CD8-positive, alpha-beta memory T cell (primary cell): ENCODE data around the gene ZNF581. TPM values are rescaled to one million over a fixed set of nuclear protein-coding genes. Genes with fewer than 3 reads are reported as not detected.
A peak's percentile ranks its signal among the peaks of the same experiment; 100 is the strongest.

Experiments used
- CTCF ChIA-PET: fragments of 350-600 bp; sonication (Branson Sonifier 250); formaldehyde crosslinking; loops from one replicate; lab custom pipeline; 2021; ENCODE audit warnings: antibody characterized with exemption; lab: Charles Lee
- POLR2A ChIA-PET: fragments of 350-600 bp; sonication (Branson Sonifier 250); formaldehyde crosslinking; loops from one replicate; lab custom pipeline; 2021; ENCODE audit warnings: antibody characterized with exemption; lab: Charles Lee
- DNase-seq, 5 donors: peaks; one replicate each; pipeline versions ENCODE4 v3.0.0 to v3.0.0-alpha.2; 2020 to 2022; ENCODE audit warnings: mixed read lengths in 1 of 5
- H3K27ac ChIP-seq: one replicate; pipeline ENCODE4 v1.7.0; 2013; ENCODE audit warnings: low read depth, mild to moderate bottlenecking, low read length, moderate library complexity
- H3K27me3 ChIP-seq: 2 replicates; pipeline ENCODE4 v1.7.0; 2013; ENCODE audit warnings: low read length, mild to moderate bottlenecking; ENCODE audit not compliant: insufficient read depth, poor library complexity, severe bottlenecking
- H3K36me3 ChIP-seq: 2 replicates; pipeline ENCODE4 v1.7.0; 2013; ENCODE audit warnings: mild to moderate bottlenecking, low read length, moderate library complexity; ENCODE audit not compliant: insufficient read depth
- H3K4me1 ChIP-seq: 2 replicates; pipeline ENCODE4 v1.7.0; 2013; ENCODE audit warnings: mild to moderate bottlenecking, low read length, moderate library complexity; ENCODE audit not compliant: insufficient read depth
- H3K4me3 ChIP-seq: 2 replicates; pipeline ENCODE4 v1.7.0; 2013; ENCODE audit warnings: mild to moderate bottlenecking, low read length
- H3K9me3 ChIP-seq: 2 replicates; pipeline ENCODE4 v1.7.0; 2013; ENCODE audit warnings: mild to moderate bottlenecking, low read length
- H3K27ac Mint-ChIP-seq, 8 donors: one replicate each; pipeline ENCODE4 v1.8.0; 2020 to 2021; ENCODE audit warnings: mixed read lengths in 8 of 8, mild to moderate bottlenecking in 6 of 8, inconsistent platforms in 3 of 8, moderate library complexity in 3 of 8
- H3K27me3 Mint-ChIP-seq, 2 donors: one replicate each; pipeline ENCODE4 v1.8.0; 2020 to 2021; ENCODE audit warnings: mixed read lengths in 2 of 2, mild to moderate bottlenecking in 1 of 2, moderate library complexity in 1 of 2
- H3K36me3 Mint-ChIP-seq, 3 donors: one replicate each; pipeline ENCODE4 v1.8.0; 2020 to 2021; ENCODE audit warnings: mixed read lengths in 3 of 3, inconsistent platforms in 1 of 3, mild to moderate bottlenecking in 1 of 3
- H3K4me1 Mint-ChIP-seq, 3 donors: one replicate each; pipeline ENCODE4 v1.8.0; 2020 to 2021; ENCODE audit warnings: mixed read lengths in 3 of 3, inconsistent platforms in 1 of 3, mild to moderate bottlenecking in 1 of 3
- H3K4me3 Mint-ChIP-seq, 7 donors: one replicate each; pipeline ENCODE4 v1.8.0; 2020 to 2021; ENCODE audit warnings: mixed read lengths in 7 of 7, mild to moderate bottlenecking in 6 of 7, moderate library complexity in 4 of 7, inconsistent platforms in 2 of 7
- H3K9me3 Mint-ChIP-seq, 5 donors: one replicate each; pipeline ENCODE4 v1.8.0; 2020 to 2022; ENCODE audit warnings: mixed read lengths in 5 of 5, mild to moderate bottlenecking in 3 of 5, moderate library complexity in 2 of 5, inconsistent platforms in 1 of 5
- polyA plus RNA-seq: library from polyadenylated mRNA; unstranded; fragments of 300-500 nt; fragmentation: Illumina TruSeq; gene quantifications from one replicate; pipeline ENCODE4 v1.2.3, GENCODE V29; 2021
- total RNA-seq, 2 experiments: library from RNA; stranded (reverse); gene quantifications; one replicate each; pipeline ENCODE4 v1.2.3, GENCODE V29; 2021

ZNF581 gene
- total and polyA plus RNA-seq, 3 experiments from 2014 or later = 23.4 to 34.4 (median 32.8) TPM

- H3K9me3 ChIP-seq = no peaks in the 10 kb centered on the region
- no peak for DNase-seq
- Mint-ChIP-seq H3K36me3 (peaks cover 4 to 61% (median 8%) of the 10 kb centered on the region in 3 donors), H3K9me3 (no peaks in the 10 kb centered on the region), H3K4me3 (peak overlapping the region in 1 of 7 donors; percentile 18), H3K27me3 (no peaks in the 10 kb centered on the region), H3K4me1 (peaks cover 36 to 60% (median 57%) of the 10 kb centered on the region in 3 donors), H3K27ac (peak overlapping the region in 3 of 8 donors; percentile 19 to 75 (median 46))
- no peaks in the 10 kb centered on the region for H3K27me3 ChIP-seq
- H3K36me3 ChIP-seq = peaks cover 6% of the 10 kb centered on the region
- no peak overlapping the region for H3K27ac ChIP-seq
- H3K4me3 ChIP-seq = no peak overlapping the region
- POLR2A ChIA-PET = no interaction called here
- H3K4me1 ChIP-seq = peaks cover 13% of the 10 kb centered on the region
- CTCF ChIA-PET = interaction anchor here (0.9 kb wide), 1 partner anchor 108 kb away, joined by 3 read pairs; no protein-coding TSS in a partner anchor
These were observed 32.0 kb upstream of the ZNF581 start for GRCh38 chr19:55611300-55611982.

- H3K27me3 Mint-ChIP-seq = no peaks in the 10 kb centered on the region
- Histone ChIP-seq H3K27me3 (no peaks in the 10 kb centered on the region), H3K27ac (no peak overlapping the region), H3K4me1 (peaks cover 6% of the 10 kb centered on the region), H3K9me3 (no peaks in the 10 kb centered on the region), H3K36me3 (peaks cover 6% of the 10 kb centered on the region), H3K4me3 (no peak overlapping the region)
- CTCF ChIA-PET = no interaction called here
- peaks cover 4 to 62% (median 8%) of the 10 kb centered on the region in 3 donors for H3K36me3 Mint-ChIP-seq
- peaks cover 30 to 53% (median 51%) of the 10 kb centered on the region in 3 donors for H3K4me1 Mint-ChIP-seq
- no peak for DNase-seq
- H3K4me3 Mint-ChIP-seq = no peak overlapping the region
- POLR2A ChIA-PET = no interaction called here
- H3K9me3 Mint-ChIP-seq = no peaks in the 10 kb centered on the region
- H3K27ac Mint-ChIP-seq = peak overlapping the region in 6 of 8 donors; percentile 9 to 72 (median 42)
These were observed 31.3 kb upstream of the ZNF581 start for GRCh38 chr19:55611983-55612645.

DNA sequence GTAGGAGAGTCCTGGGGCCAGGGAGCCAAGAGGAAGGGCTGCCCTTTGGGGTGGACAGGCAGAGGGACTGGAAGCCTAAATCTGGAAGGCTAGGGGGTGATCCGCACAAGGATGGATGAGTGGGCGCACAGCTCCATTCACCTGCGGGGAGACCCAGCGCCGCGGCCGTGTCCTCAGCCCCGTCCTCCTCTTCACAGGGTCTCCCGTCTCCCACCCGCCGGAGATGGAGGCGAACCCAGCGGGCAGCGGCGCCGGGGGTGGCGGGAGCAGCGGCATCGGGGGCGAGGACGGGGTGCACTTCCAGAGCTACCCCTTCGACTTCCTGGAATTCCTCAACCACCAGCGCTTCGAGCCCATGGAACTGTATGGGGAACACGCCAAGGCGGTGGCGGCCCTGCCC is 30.1 kb upstream of the ZNF581 start:
- no peaks in the 10 kb centered on the region for H3K9me3 ChIP-seq
- Mint-ChIP-seq H3K27ac (peak overlapping the region in 1 of 8 donors; percentile 47), H3K27me3 (no peaks in the 10 kb centered on the region), H3K36me3 (peaks cover 4 to 60% (median 9%) of the 10 kb centered on the region in 3 donors), H3K4me1 (peaks cover 24 to 42% (median 41%) of the 10 kb centered on the region in 3 donors), H3K4me3 (no peak overlapping the region), H3K9me3 (no peaks in the 10 kb centered on the region)
- H3K27me3 ChIP-seq = no peaks in the 10 kb centered on the region
- no peak overlapping the region for H3K27ac ChIP-seq
- DNase-seq = no peak
- H3K4me3 ChIP-seq = no peak overlapping the region
- CTCF ChIA-PET = interaction anchor here (0.5 kb wide), 1 partner anchor 18 kb away, joined by 3 read pairs; no protein-coding TSS in a partner anchor
- peaks cover 6% of the 10 kb centered on the region for H3K36me3 ChIP-seq
- POLR2A ChIA-PET = no interaction called here
- H3K4me1 ChIP-seq = no peaks in the 10 kb centered on the region

GRCh38 chr19:55613930-55614710 is 29.3 kb upstream of the ZNF581 start:
- Histone ChIP-seq H3K27ac (no peak overlapping the region), H3K27me3 (no peaks in the 10 kb centered on the region), H3K9me3 (no peaks in the 10 kb centered on the region), H3K36me3 (peaks cover 6% of the 10 kb centered on the region), H3K4me1 (no peaks in the 10 kb centered on the region), H3K4me3 (no peak overlapping the region)
- Mint-ChIP-seq H3K4me1 (peaks cover 22 to 36% (median 36%) of the 10 kb centered on the region in 3 donors), H3K27ac (no peak overlapping the region), H3K36me3 (peaks cover 4 to 54% (median 11%) of the 10 kb centered on the region in 3 donors), H3K9me3 (no peaks in the 10 kb centered on the region), H3K27me3 (no peaks in the 10 kb centered on the region), H3K4me3 (no peak overlapping the region)
- no peak for DNase-seq
- CTCF ChIA-PET = interaction anchor here (0.5 kb wide), 1 partner anchor 18 kb away, joined by 3 read pairs; no protein-coding TSS in a partner anchor
- POLR2A ChIA-PET = no interaction called here

DNA sequence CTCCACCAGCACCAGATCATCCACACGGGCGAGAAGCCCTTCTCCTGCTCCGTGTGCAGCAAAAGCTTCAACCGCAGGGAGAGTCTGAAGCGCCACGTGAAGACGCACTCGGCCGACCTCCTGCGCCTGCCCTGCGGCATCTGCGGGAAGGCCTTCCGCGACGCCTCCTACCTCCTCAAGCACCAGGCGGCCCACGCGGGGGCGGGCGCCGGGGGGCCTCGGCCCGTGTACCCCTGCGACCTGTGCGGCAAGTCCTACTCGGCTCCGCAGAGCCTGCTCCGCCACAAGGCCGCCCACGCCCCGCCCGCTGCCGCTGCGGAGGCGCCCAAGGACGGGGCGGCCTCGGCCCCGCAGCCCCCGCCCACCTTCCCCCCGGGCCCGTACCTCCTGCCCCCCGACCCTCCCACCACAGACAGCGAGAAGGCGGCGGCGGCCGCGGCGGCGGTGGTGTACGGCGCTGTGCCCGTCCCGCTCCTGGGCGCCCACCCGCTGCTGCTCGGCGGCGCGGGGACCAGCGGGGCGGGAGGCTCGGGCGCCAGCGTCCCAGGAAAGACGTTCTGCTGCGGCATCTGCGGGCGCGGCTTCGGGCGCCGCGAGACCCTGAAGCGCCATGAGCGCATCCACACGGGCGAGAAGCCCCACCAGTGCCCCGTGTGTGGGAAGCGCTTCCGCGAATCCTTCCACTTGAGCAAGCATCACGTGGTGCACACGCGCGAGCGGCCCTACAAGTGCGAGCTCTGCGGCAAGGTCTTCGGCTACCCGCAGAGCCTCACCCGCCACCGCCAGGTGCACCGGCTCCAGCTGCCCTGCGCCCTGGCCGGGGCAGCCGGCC is 28.5 kb upstream of the ZNF581 start:
- no peak overlapping the region for H3K27ac ChIP-seq
- H3K9me3 Mint-ChIP-seq = no peaks in the 10 kb centered on the region
- no peak for DNase-seq
- peaks cover 20 to 35% (median 34%) of the 10 kb centered on the region in 3 donors for H3K4me1 Mint-ChIP-seq
- H3K36me3 Mint-ChIP-seq = peaks cover under 1 to 48% (median 7%) of the 10 kb centered on the region in 3 donors
- H3K27me3 Mint-ChIP-seq = no peaks in the 10 kb centered on the region
- no peaks in the 10 kb centered on the region for H3K4me1 ChIP-seq
- H3K4me3 Mint-ChIP-seq = no peak overlapping the region
- ChIA-PET CTCF (interaction anchor here (0.7 kb wide), 1 partner anchor 17 kb away, joined by 3 read pairs; no protein-coding TSS in a partner anchor), POLR2A (interaction anchor here (0.5 kb wide), 1 partner anchor 20 kb away, joined by 6 read pairs; no protein-coding TSS in a partner anchor)
- no peak overlapping the region for H3K27ac Mint-ChIP-seq
- no peaks in the 10 kb centered on the region for H3K27me3 ChIP-seq
- peaks cover under 1% of the 10 kb centered on the region for H3K36me3 ChIP-seq
- H3K4me3 ChIP-seq = no peak overlapping the region
- H3K9me3 ChIP-seq = no peaks in the 10 kb centered on the region

DNA sequence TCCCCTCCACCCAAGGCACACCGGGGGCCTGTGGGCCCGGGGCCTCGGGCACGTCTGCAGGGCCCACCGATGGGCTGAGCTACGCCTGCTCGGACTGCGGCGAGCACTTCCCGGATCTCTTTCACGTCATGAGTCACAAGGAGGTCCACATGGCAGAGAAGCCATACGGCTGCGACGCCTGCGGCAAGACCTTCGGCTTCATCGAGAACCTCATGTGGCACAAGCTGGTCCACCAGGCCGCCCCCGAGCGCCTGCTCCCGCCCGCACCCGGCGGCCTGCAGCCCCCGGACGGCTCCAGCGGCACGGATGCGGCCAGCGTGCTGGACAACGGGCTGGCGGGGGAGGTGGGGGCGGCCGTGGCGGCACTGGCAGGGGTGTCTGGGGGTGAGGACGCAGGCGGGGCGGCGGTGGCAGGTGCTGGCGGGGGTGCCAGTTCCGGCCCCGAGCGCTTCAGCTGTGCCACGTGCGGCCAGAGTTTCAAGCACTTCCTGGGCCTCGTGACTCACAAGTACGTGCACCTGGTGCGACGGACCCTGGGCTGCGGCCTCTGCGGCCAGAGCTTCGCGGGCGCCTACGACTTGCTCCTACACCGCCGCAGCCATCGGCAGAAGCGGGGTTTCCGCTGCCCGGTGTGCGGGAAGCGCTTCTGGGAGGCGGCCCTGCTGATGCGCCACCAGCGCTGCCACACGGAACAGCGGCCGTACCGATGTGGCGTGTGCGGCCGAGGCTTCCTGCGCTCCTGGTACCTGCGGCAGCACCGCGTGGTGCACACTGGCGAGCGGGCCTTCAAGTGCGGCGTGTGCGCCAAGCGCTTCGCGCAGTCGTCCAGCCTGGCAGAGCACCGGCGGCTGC is 27.7 kb upstream of the ZNF581 start:
- Mint-ChIP-seq H3K27ac (no peak overlapping the region), H3K4me1 (peaks cover 23 to 38% (median 34%) of the 10 kb centered on the region in 3 donors), H3K36me3 (peaks cover 0 to 43% (median 7%) of the 10 kb centered on the region in 3 donors), H3K27me3 (no peaks in the 10 kb centered on the region), H3K9me3 (no peaks in the 10 kb centered on the region), H3K4me3 (no peak overlapping the region)
- DNase-seq = no peak
- CTCF ChIA-PET = interaction anchor here (0.7 kb wide), 1 partner anchor 16 kb away, joined by 3 read pairs; no protein-coding TSS in a partner anchor
- H3K36me3 ChIP-seq = no peaks in the 10 kb centered on the region
- H3K9me3 ChIP-seq = no peaks in the 10 kb centered on the region
- no peak overlapping the region for H3K27ac ChIP-seq
- peaks cover 7% of the 10 kb centered on the region for H3K4me1 ChIP-seq
- no peak overlapping the region for H3K4me3 ChIP-seq
- H3K27me3 ChIP-seq = no peaks in the 10 kb centered on the region
- POLR2A ChIA-PET = no interaction called here
